Neural cell (in vitro differentiated cells): ENCODE measurements around the gene TRIM63. TPM values are rescaled to one million over a fixed set of nuclear protein-coding genes. Genes with fewer than 3 reads are reported as not detected.

ENCODE experiments used
- H2AFZ ChIP-seq: fragments of 200-600, 300-800 bp; sonication (generic), shearing (Covaris generic); 2 replicates; pipeline ENCODE4 v1.6.0; 2014; ENCODE audit warnings: low read depth, mild to moderate bottlenecking, antibody characterized with exemption, low read length, moderate library complexity
- H3F3A ChIP-seq: fragments of 200-600 bp; shearing (Covaris generic); 2 replicates; pipeline ENCODE4 v1.6.1; 2016; ENCODE audit warnings: mild to moderate bottlenecking, moderate library complexity, mixed read lengths, antibody characterized with exemption, low read length; ENCODE audit not compliant: insufficient read depth, poor library complexity, severe bottlenecking
- H3K27ac ChIP-seq: fragments of 200-600, 300-800 bp; sonication (generic), shearing (Covaris generic); 2 replicates; pipeline ENCODE4 v1.5.1; 2014; ENCODE audit warnings: mild to moderate bottlenecking, low read length, moderate library complexity
- H3K27me3 ChIP-seq: fragments of 300-800, 200-600 bp; sonication (generic), shearing (Covaris generic); 2 replicates; pipeline ENCODE4 v1.6.0; 2014; ENCODE audit warnings: mild to moderate bottlenecking, low read depth, low read length, moderate library complexity; ENCODE audit not compliant: insufficient read depth
- H3K36me3 ChIP-seq: fragments of 300-800, 200-600 bp; sonication (generic), shearing (Covaris generic); 2 replicates; pipeline ENCODE4 v1.5.1; 2014; ENCODE audit warnings: mild to moderate bottlenecking, antibody characterized with exemption, low read length, moderate library complexity; ENCODE audit not compliant: insufficient read depth
- H3K4me2 ChIP-seq: fragments of 300-800, 200-600 bp; sonication (generic), shearing (Covaris generic); 2 replicates; pipeline ENCODE4 v1.6.0; 2014; ENCODE audit warnings: mild to moderate bottlenecking, low read length
- H3K4me3 ChIP-seq: fragments of 300-800, 200-600 bp; sonication (generic), shearing (Covaris generic); 2 replicates; pipeline ENCODE4 v1.5.1; 2014; ENCODE audit warnings: mild to moderate bottlenecking, low read length, moderate library complexity
- H3K79me2 ChIP-seq: fragments of 200-600 bp; shearing (Covaris generic); replicated peaks from 2 replicates; pipeline ENCODE4 v1.6.0; 2014; ENCODE audit warnings: mild to moderate bottlenecking, low read length, moderate library complexity; ENCODE audit not compliant: insufficient read depth
- H3K9ac ChIP-seq: fragments of 300-800, 200-600 bp; sonication (generic), shearing (Covaris generic); 2 replicates; pipeline ENCODE4 v1.6.1; 2016; ENCODE audit warnings: mild to moderate bottlenecking, low read length, mixed read lengths
- H3K9me2 ChIP-seq: fragments of 200-600 bp; shearing (Covaris generic); 2 replicates; pipeline ENCODE4 v1.6.1; 2016; ENCODE audit warnings: mild to moderate bottlenecking, low read length, mixed read lengths; ENCODE audit not compliant: insufficient read depth
- H3K9me3 ChIP-seq: fragments of 200-600, 300-800 bp; sonication (generic), shearing (Covaris generic); 2 replicates; pipeline ENCODE4 v1.6.1; 2016; ENCODE audit warnings: mild to moderate bottlenecking, mixed run types, low read length, moderate library complexity, mixed read lengths
- H4K20me1 ChIP-seq: fragments of 200-600 bp; shearing (Covaris generic); 2 replicates; pipeline ENCODE4 v1.6.1; 2016; ENCODE audit warnings: mild to moderate bottlenecking, mixed run types; ENCODE audit not compliant: insufficient read depth
- CTCF ChIP-seq: fragments of 450-650 bp; IDR thresholded peaks from 2 replicates; pipeline ENCODE4 v1.5.1; 2014; ENCODE audit warnings: antibody characterized with exemption, mild to moderate bottlenecking, moderate library complexity; ENCODE audit not compliant: poor library complexity, severe bottlenecking
- EP300 ChIP-seq: fragments of 450-650 bp; conservative IDR thresholded peaks from 2 replicates; pipeline ENCODE4 v1.6.1; 2014; ENCODE audit warnings: antibody characterized with exemption, mild to moderate bottlenecking, moderate library complexity; ENCODE audit not compliant: poor library complexity, severe bottlenecking
- EZH2 ChIP-seq: fragments of 200-600, 300-800 bp; shearing (Covaris generic), sonication (generic); IDR thresholded peaks from 2 replicates; pipeline ENCODE4 v1.6.1; 2014; ENCODE audit warnings: antibody characterized with exemption, low read length, borderline replicate concordance, mild to moderate bottlenecking; ENCODE audit not compliant: insufficient read depth, poor library complexity, severe bottlenecking
- MXI1 ChIP-seq: fragments of 450-650 bp; conservative IDR thresholded peaks from 2 replicates; pipeline ENCODE4 v1.6.1; 2014; ENCODE audit warnings: antibody characterized with exemption, mild to moderate bottlenecking; ENCODE audit not compliant: poor library complexity, severe bottlenecking
- POLR2AphosphoS5 ChIP-seq: IDR thresholded peaks from 2 replicates; pipeline ENCODE4 v1.6.1; 2012
- RAD21 ChIP-seq: fragments of 450-650 bp; conservative IDR thresholded peaks from 2 replicates; pipeline ENCODE4 v1.6.1; 2014; ENCODE audit warnings: antibody characterized with exemption, mild to moderate bottlenecking, moderate library complexity
- REST ChIP-seq: IDR thresholded peaks from 2 replicates; pipeline ENCODE4 v1.6.1; 2012; ENCODE audit warnings: borderline replicate concordance
- SMC3 ChIP-seq: fragments of 450-650 bp; conservative IDR thresholded peaks from 2 replicates; pipeline ENCODE4 v1.6.1; 2014; ENCODE audit warnings: antibody characterized with exemption, mild to moderate bottlenecking, moderate library complexity; ENCODE audit not compliant: poor library complexity
- TAF1 ChIP-seq: IDR thresholded peaks from 2 replicates; pipeline ENCODE4 v1.6.1; 2012; ENCODE audit warnings: low read depth
- polyA plus RNA-seq: library from polyadenylated mRNA; depleted of rRNA; stranded (reverse); fragments of >200 nt; gene quantifications from 2 replicates; pipeline ENCODE4 v1.2.3, GENCODE V29; 2014

TRIM63 gene
- polyA plus RNA-seq, 1 donor from 2014 or later = not detected

GRCh38 chr1:26035959-26036755 lies 31.3 kb downstream of the TRIM63 start:
- Histone ChIP-seq H2AFZ (peak overlapping the region; percentile 94), H3K9me2 (no peaks in the 10 kb centered on the region), H3K27ac (peak overlapping the region; percentile 73)

More at GRCh38 chr1:26035959-26036755, 31.3 kb downstream of the TRIM63 start:
- Histone ChIP-seq H3K36me3 (no peaks in the 10 kb centered on the region), H3K79me2 (no peaks in the 10 kb centered on the region), H4K20me1 (no peaks in the 10 kb centered on the region), H3K9ac (peak overlapping the region; percentile 82), H3K4me2 (peak overlapping the region; percentile 56), H3K27me3 (no peaks in the 10 kb centered on the region), H3K4me3 (peak overlapping the region; percentile 93), H3K9me3 (no peaks in the 10 kb centered on the region), H3F3A (no peaks in the 10 kb centered on the region)
- TF ChIP-seq EZH2 (no peak), RAD21 (peak; percentile 82), CTCF (peak; percentile 98), POLR2AphosphoS5 (no peak), REST (no peak), EP300 (no peak), TAF1 (no peak), MXI1 (peak; percentile 1), SMC3 (peak; percentile 80)
